ENCODE measurements around the gene FNDC11. TPM values are rescaled to one million over a fixed set of nuclear protein-coding genes. Genes with fewer than 3 reads are reported as not detected.

Gene FNDC11
- polyA plus RNA-seq, 2 of the 4 experiments (the other 2 are of a cell fraction) = 0.14 to 0.18 TPM

GRCh38 chr20:63592661-63593060 lies 38.7 kb downstream of the FNDC11 start:
- POLR2A ChIA-PET = no interaction called here
- no peak for ATAC-seq
- 95% methylated on average over 7 of the region's 13 CpGs for WGBS (ENCODE audit: missing lambda C conversion rate)
- no peak for DNase-seq (ENCODE audit: low read depth in 1 of 2, low spot score in 1 of 2)
- H3K4me3 ChIP-seq = no peak overlapping the region
- no peak for TF ChIP-seq JUN (IDR thresholded peaks at IDR 0.05)
- TF ChIP-seq USF2 (IDR thresholded peaks at IDR 0.05) = no peak
- no peak for TF ChIP-seq HES2 (IDR thresholded peaks at IDR 0.05)
- TF ChIP-seq ZSCAN20 (CRISPR knock-in tag; IDR thresholded peaks at IDR 0.05) = no peak
- no peak for TF ChIP-seq EHF (CRISPR knock-in tag; IDR thresholded peaks at IDR 0.05)
- no peak for TF ChIP-seq KDM1A (IDR thresholded peaks at IDR 0.05; ENCODE audit: low read depth)
- peaks cover 8% of the 10 kb centered on the region; the same call in 1 of the 3 replicates for H3K4me1 ChIP-seq
- FAIRE-seq = no peak
- CTCF ChIA-PET = interaction anchor here (1.3 kb wide), 1 partner anchor 96 kb away, joined by 3 read pairs; no protein-coding TSS in a partner anchor
- no peaks in the 10 kb centered on the region for H3K9me3 ChIP-seq
- no peak overlapping the region for H3K27ac ChIP-seq
- H3K4me2 ChIP-seq = no peak overlapping the region

- 73% methylated on average over 9 of the region's 10 CpGs for WGBS (ENCODE audit: missing lambda C conversion rate)
- no peak; a peak in 1 of 6 replicates for ATAC-seq
- no peak for FAIRE-seq
- ChIA-PET POLR2A (no interaction called here), CTCF (interaction anchor here (1.8 kb wide), 1 partner anchor 13 kb away, joined by 7 read pairs; no protein-coding TSS in a partner anchor)
- H3K9me3 ChIP-seq = no peaks in the 10 kb centered on the region
- H3K27ac ChIP-seq = peak overlapping the region in 1 of 2 experiments; percentile 14; a peak in 1 of 6 replicates
- no peak overlapping the region for H3K4me2 ChIP-seq
- no peak overlapping the region for H3K4me3 ChIP-seq
- DNase-seq (ENCODE audit: low read depth in 1 of 2, low spot score in 1 of 2) = no peak
- TF ChIP-seq HOXA7 (CRISPR knock-in tag; IDR thresholded peaks at IDR 0.05) (no peak), HMGXB4 (CRISPR knock-in tag; IDR thresholded peaks at IDR 0.05; ENCODE audit: borderline replicate concordance) (no peak), RNF2 (IDR thresholded peaks at IDR 0.05; ENCODE audit: borderline replicate concordance, low read depth) (no peak), FOSL2 (IDR thresholded peaks at IDR 0.05) (no peak), FOSL2 (CRISPR knock-in tag; IDR thresholded peaks at IDR 0.05) (peak; percentile 77), MYC (IDR thresholded peaks at IDR 0.05; ENCODE audit: borderline replicate concordance, low read length) (no peak), MAFK (IDR thresholded peaks at IDR 0.05; ENCODE audit: partially characterized antibody) (no peak), REST (IDR thresholded peaks at IDR 0.05) (no peak), JUN (IDR thresholded peaks at IDR 0.05) (no peak)
- peaks cover 8% of the 10 kb centered on the region; the same call in 1 of the 3 replicates for H3K4me1 ChIP-seq
Measured at GRCh38 chr20:63594043-63594561, 40.1 kb downstream of the FNDC11 start.

- TF ChIP-seq NFE2L2 (conservative IDR thresholded peaks at IDR 0.05; ENCODE audit: low read length) = no peak
- no peak for TF ChIP-seq HEYL (CRISPR knock-in tag; IDR thresholded peaks at IDR 0.05)
- TF ChIP-seq POLR2A (IDR thresholded peaks at IDR 0.05; ENCODE audit: low read length) = no peak
- no peak for TF ChIP-seq SREBF2 (IDR thresholded peaks at IDR 0.05)
- ATAC-seq = no peak
- no peaks in the 10 kb centered on the region for H3K9me3 ChIP-seq
Measured at GRCh38 chr20:63595416-63596127, 41.6 kb downstream of the FNDC11 start.

More at GRCh38 chr20:63595416-63596127, 41.6 kb downstream of the FNDC11 start:
- Histone ChIP-seq H3K4me2 (no peak overlapping the region), H3K27ac (no peak overlapping the region), H3K4me3 (no peak overlapping the region), H3K4me1 (peaks cover 8% of the 10 kb centered on the region; the same call in 1 of the 3 replicates)
- no peak for FAIRE-seq
- CTCF ChIA-PET = interaction anchor here (1.8 kb wide), 1 partner anchor 14 kb away, joined by 7 read pairs; no protein-coding TSS in a partner anchor
- POLR2A ChIA-PET = no interaction called here
- no peak for DNase-seq (ENCODE audit: low read depth in 1 of 2, low spot score in 1 of 2)
- 94% methylated on average over 19 of the region's 30 CpGs for WGBS (ENCODE audit: missing lambda C conversion rate)
